ENCODE measurements around the gene GJB1. TPM values are rescaled to one million over a fixed set of nuclear protein-coding genes. Genes with fewer than 3 reads are reported as not detected.
A peak's percentile ranks its signal among the peaks of the same experiment; 100 is the strongest.

The GJB1 gene
- total and polyA plus RNA-seq, 9 of the 15 experiments (the other 6 are each of a cell fraction or from before 2014, with no cell fraction given): 0.11 TPM; not detected in 8

GRCh38 chrX:71224098-71224708, 1.2 kb downstream of the GJB1 start:
- Histone ChIP-seq H3K4me3 (no peak overlapping the region), H3K27ac (ENCODE audit: extremely low read depth, low read depth, low read length) (no peak overlapping the region), H2AFZ (ENCODE audit: low read depth, low read length) (no peak overlapping the region), H3K4me1 (replicated peaks in 1 of 2; ENCODE audit: control insufficient read depth in 2 of 2, insufficient read depth in 2 of 2, low read length in 2 of 2) (peaks cover 0 to 9% of the 10 kb centered on the region in 2 experiments; a peak in 2 of 5 replicates), H3K27me3 (ENCODE audit: control insufficient read depth in 2 of 2, insufficient read depth in 2 of 2, low read length in 2 of 2) (peaks cover 2 to 23% of the 10 kb centered on the region in 2 experiments; a peak in 4 of 5 replicates), H3K4me2 (ENCODE audit: insufficient read depth, low read length) (no peak overlapping the region), H3K9ac (ENCODE audit: insufficient read depth in 1 of 2, low read depth in 2 of 2, low read length in 2 of 2) (peak overlapping the region in 1 of 2 experiments; percentile 17; a peak in 1 of 4 replicates), H3K9me1 (ENCODE audit: control insufficient read depth, insufficient read depth, low read length) (no peaks in the 10 kb centered on the region), H4K20me1 (replicated peaks; ENCODE audit: control insufficient read depth, insufficient read depth, low read length) (no peaks in the 10 kb centered on the region), H3K9me3 (replicated peaks; ENCODE audit: control insufficient read depth, insufficient read depth, low read depth, low read length) (no peaks in the 10 kb centered on the region), H3K79me2 (ENCODE audit: control insufficient read depth, insufficient read depth, low read length) (no peaks in the 10 kb centered on the region), H3K36me3 (ENCODE audit: control insufficient read depth, insufficient read depth, low read length) (no peaks in the 10 kb centered on the region)
- no peak for FAIRE-seq
- in situ Hi-C loops (cut with MboI): no loop called here
- ChIA-PET CTCF (ENCODE audit: low intra/inter-chr PET ratio) (no interaction called here), POLR2A (no interaction called here)
- BruUV-seq (replicated peaks): no TSS peak
- no peak for ATAC-seq
- DNase-seq (ENCODE audit: extremely low read depth in 1 of 4, low spot score in 3 of 4): no peak
- WGBS (ENCODE audit: insufficient coverage, low coverage, missing lambda C conversion rate): 34% methylated on average over 14 of the region's 32 CpGs
- intact Hi-C loops (cut with micrococcal nuclease): no loop called here
- TF ChIP-seq BRF2 (IDR thresholded peaks at IDR 0.05; ENCODE audit: borderline replicate concordance, insufficient read depth, insufficient read length) (no peak), NFYB (IDR thresholded peaks at IDR 0.05; ENCODE audit: extremely low read depth, insufficient read length) (no peak), ZNF354B (CRISPR knock-in tag; IDR thresholded peaks at IDR 0.05) (no peak), KLF10 (CRISPR knock-in tag; IDR thresholded peaks at IDR 0.05) (no peak), ZBTB8A (IDR thresholded peaks at IDR 0.05; ENCODE audit: partially characterized antibody) (no peak), PRMT5 (CRISPR knock-in tag; IDR thresholded peaks at IDR 0.05) (no peak), E2F8 (IDR thresholded peaks at IDR 0.05; ENCODE audit: low read depth, partially characterized antibody) (no peak), SRSF7 (optimal IDR thresholded peaks at IDR 0.05; ENCODE audit: low read depth, low read length) (no peak), PBX2 (CRISPR knock-in tag; IDR thresholded peaks at IDR 0.05; ENCODE audit: low read depth) (no peak), PBX2 (tag; conservative IDR thresholded peaks at IDR 0.05; ENCODE audit: low read depth) (no peak), FOXA3 (CRISPR knock-in tag; conservative IDR thresholded peaks at IDR 0.05 in 1 of 2, IDR thresholded peaks at IDR 0.05 in 1 of 2) (no peak), SRSF1 (IDR thresholded peaks at IDR 0.05; ENCODE audit: low read depth, low read length) (no peak)

Measured in K562 (cell line).